IMR-90 (cell line): ENCODE measurements around the gene COL5A3. TPM values are rescaled to one million over a fixed set of nuclear protein-coding genes. Genes with fewer than 3 reads are reported as not detected.

ENCODE experiments used
- ATAC-seq: fragments of 200-7000 bp; cut with Tn5 transposase; 2 replicates; pipeline ENCODE4 v1.9.1; 2020; ENCODE audit warnings: low read depth, mild to moderate bottlenecking, moderate library complexity
- BruUV-seq: library from RNA; stranded (reverse); fragments of 400-500 nt; replicated peaks from 2 replicates; lab custom pipeline; 2021; lab: Mats Ljungman, UMichigan
- CTCF ChIA-PET: fragments of 300-600 bp; formaldehyde crosslinking; extraction: SDS; loops from one replicate; lab custom pipeline; 2021; ENCODE audit warnings: antibody characterized with exemption; lab: Yijun Ruan, JAX
- POLR2A ChIA-PET: fragments of 300-600 bp; sonication (Branson Sonifier 250); formaldehyde crosslinking; loops from one replicate; lab custom pipeline; 2022; ENCODE audit warnings: antibody characterized with exemption; ENCODE audit not compliant: unreplicated experiment; lab: Charles Lee
- DNase-seq: peaks from one replicate; pipeline ENCODE4 v3.0.0; 2013
- H2AFZ ChIP-seq: replicated peaks from 2 replicates; pipeline ENCODE3; 2013; ENCODE audit warnings: low read length, mild to moderate bottlenecking; ENCODE audit not compliant: poor library complexity
- H2AK5ac ChIP-seq: 2 replicates; pipeline ENCODE4 v1.6.1; 2013; ENCODE audit warnings: low read depth, low read length, inconsistent platforms
- H2AK9ac ChIP-seq: replicated peaks from 2 replicates; pipeline ENCODE3; 2013; ENCODE audit warnings: mild to moderate bottlenecking, low read depth, low read length, moderate library complexity; ENCODE audit not compliant: poor library complexity
- H2BK120ac ChIP-seq: 2 replicates; pipeline ENCODE4 v1.6.1; 2013; ENCODE audit warnings: low read depth, low read length, inconsistent platforms
- H2BK15ac ChIP-seq: 3 replicates; pipeline ENCODE4 v1.6.1; 2013; ENCODE audit warnings: low read depth, low read length, inconsistent platforms
- H2BK20ac ChIP-seq: 2 replicates; pipeline ENCODE4 v1.6.1; 2013; ENCODE audit warnings: low read depth, mild to moderate bottlenecking, inconsistent platforms, low read length, moderate library complexity
- H2BK5ac ChIP-seq: 2 replicates; pipeline ENCODE4 v1.6.1; 2013; ENCODE audit warnings: mild to moderate bottlenecking, low read depth, low read length, inconsistent platforms; ENCODE audit not compliant: poor library complexity, severe bottlenecking
- H3K14ac ChIP-seq: replicated peaks from 2 replicates; pipeline ENCODE4 v1.6.1; 2013; ENCODE audit warnings: low read depth, low read length, inconsistent platforms
- H3K18ac ChIP-seq: 2 replicates; pipeline ENCODE4 v1.6.1; 2013; ENCODE audit warnings: low read depth, low read length, control low read depth
- H3K23ac ChIP-seq: 2 replicates; pipeline ENCODE4 v1.6.1; 2013; ENCODE audit warnings: low read depth, low read length, inconsistent platforms
- H3K27ac ChIP-seq: 2 replicates; pipeline ENCODE4 v1.5.1; 2013; ENCODE audit warnings: mild to moderate bottlenecking, control low read depth, low read length; ENCODE audit not compliant: insufficient read depth
- H3K27me3 ChIP-seq: 2 replicates; pipeline ENCODE4 v1.6.1; 2013; ENCODE audit warnings: low read length; ENCODE audit not compliant: control insufficient read depth, insufficient read depth
- H3K36me3 ChIP-seq: 2 replicates; pipeline ENCODE4 v1.6.1; 2013; ENCODE audit warnings: low read length, mixed read lengths; ENCODE audit not compliant: control insufficient read depth, insufficient read depth
- H3K4ac ChIP-seq: 2 replicates; pipeline ENCODE4 v1.6.1; 2013; ENCODE audit warnings: low read depth, low read length, inconsistent platforms
- H3K4me1 ChIP-seq: 2 replicates; pipeline ENCODE4 v1.6.1; 2013; ENCODE audit warnings: low read length, mixed read lengths; ENCODE audit not compliant: control insufficient read depth, insufficient read depth
- H3K4me2 ChIP-seq: 2 replicates; pipeline ENCODE4 v1.6.1; 2013; ENCODE audit warnings: low read depth, mild to moderate bottlenecking, control low read depth, low read length, moderate library complexity
- H3K4me3 ChIP-seq: 2 replicates; pipeline ENCODE4 v1.5.1; 2013; ENCODE audit warnings: low read depth, mild to moderate bottlenecking, control low read depth, low read length, moderate library complexity; ENCODE audit not compliant: insufficient read depth
- H3K56ac ChIP-seq: 2 replicates; pipeline ENCODE4 v1.6.1; 2013; ENCODE audit warnings: low read length, inconsistent platforms; ENCODE audit not compliant: insufficient read depth; ENCODE audit errors: extremely low read depth
- H3K79me1 ChIP-seq, 2 experiments: 2 replicates each; pipeline ENCODE4 v1.6.1; 2013; ENCODE audit warnings: low read length in 2 of 2, inconsistent platforms in 1 of 2, low read depth in 1 of 2
- H3K9ac ChIP-seq: 2 replicates; pipeline ENCODE4 v1.6.1; 2013; ENCODE audit warnings: low read depth, low read length, control low read depth
- H3K9me1 ChIP-seq: 2 replicates; pipeline ENCODE4 v1.6.1; 2013; ENCODE audit warnings: low read length, inconsistent platforms; ENCODE audit not compliant: insufficient read depth
- H3K9me3 ChIP-seq: 2 replicates; pipeline ENCODE4 v1.6.1; 2013; ENCODE audit warnings: low read length; ENCODE audit not compliant: control insufficient read depth, insufficient read depth
- H4K20me1 ChIP-seq: 2 replicates; pipeline ENCODE4 v1.6.1; 2013; ENCODE audit warnings: low read length, inconsistent platforms; ENCODE audit not compliant: insufficient read depth
- H4K5ac ChIP-seq: 2 replicates; pipeline ENCODE4 v1.6.1; 2013; ENCODE audit warnings: mild to moderate bottlenecking, low read depth, low read length, control low read depth
- H4K8ac ChIP-seq, 2 experiments: 2 replicates each; pipeline ENCODE4 v1.6.1; 2013; ENCODE audit warnings: low read depth in 2 of 2, low read length in 2 of 2, control low read depth in 1 of 2, inconsistent platforms in 1 of 2
- H4K91ac ChIP-seq: 2 replicates; pipeline ENCODE4 v1.6.1; 2013; ENCODE audit warnings: low read depth, low read length, inconsistent platforms; ENCODE audit not compliant: insufficient read depth
- CEBPB ChIP-seq: IDR thresholded peaks from 2 replicates; pipeline ENCODE4 v1.6.1; 2012; ENCODE audit warnings: low read depth, low read length, improper control_type of control experiment
- CHD1 ChIP-seq: IDR thresholded peaks from 2 replicates; pipeline ENCODE4 v1.6.1; 2012; ENCODE audit warnings: low read depth, low read length, improper control_type of control experiment
- ELK1 ChIP-seq: fragments of 150-350 bp; IDR thresholded peaks from 2 replicates; pipeline ENCODE4 v1.6.1; 2016; ENCODE audit warnings: low read depth, mild to moderate bottlenecking, low read length, moderate library complexity, borderline replicate concordance
- FOS ChIP-seq: fragments of 150-350 bp; IDR thresholded peaks from 2 replicates; pipeline ENCODE4 v1.6.1; 2016; ENCODE audit warnings: low read depth, low read length
- MAFK ChIP-seq: IDR thresholded peaks from 2 replicates; pipeline ENCODE4 v1.6.1; 2012; ENCODE audit warnings: low read depth, low read length, improper control_type of control experiment
- MAZ ChIP-seq: IDR thresholded peaks from 2 replicates; pipeline ENCODE4 v1.6.1; 2012; ENCODE audit warnings: low read depth, mild to moderate bottlenecking, low read length, improper control_type of control experiment, moderate library complexity, borderline replicate concordance
- NFE2L2 ChIP-seq: fragments of 150-350 bp; IDR thresholded peaks from 2 replicates; pipeline ENCODE4 v1.6.1; 2016; ENCODE audit warnings: low read depth, mild to moderate bottlenecking, low read length
- RAD21 ChIP-seq: IDR thresholded peaks from 2 replicates; pipeline ENCODE4 v1.6.1; 2012; ENCODE audit warnings: low read length, improper control_type of control experiment
- RCOR1 ChIP-seq: IDR thresholded peaks from 2 replicates; pipeline ENCODE4 v1.6.1; 2012; ENCODE audit warnings: mild to moderate bottlenecking, low read length, improper control_type of control experiment; ENCODE audit not compliant: insufficient replicate concordance
- RFX5 ChIP-seq: IDR thresholded peaks from 2 replicates; pipeline ENCODE4 v1.8.0; 2012; ENCODE audit warnings: low read depth, mild to moderate bottlenecking, low read length, moderate library complexity
- SMC3 ChIP-seq: fragments of 150-350 bp; IDR thresholded peaks from 2 replicates; pipeline ENCODE4 v1.6.1; 2016; ENCODE audit warnings: low read depth, mild to moderate bottlenecking, antibody characterized with exemption, low read length, moderate library complexity
- WGBS, 2 experiments: methylation state at CpG; one replicate each; pipeline versions ENCODE4 v1.1.5 to v1.1.7; 2013; ENCODE audit warnings: missing lambda C conversion rate in 2 of 2; ENCODE audit not compliant: insufficient read length in 1 of 2; ENCODE audit errors: extremely low coverage in 2 of 2; 5-methylcytosine and 5-hydroxymethylcytosine counted together
- dilution Hi-C: fragments of 300-500 bp; cut with HindIII; formaldehyde crosslinking; loops from one replicate; pipeline ENCODE4 v1.14.3; 2018; ENCODE audit warnings: low sequenced_read_pairs; ENCODE audit not compliant: unreplicated experiment
- in situ Hi-C: fragments of 300-500 bp; cut with MboI; formaldehyde crosslinking; loops from 3 replicates; pipeline ENCODE4 v1.14.3; 2019; ENCODE audit warnings: low sequenced_read_pairs, inconsistent platforms, mixed read lengths
- intact Hi-C: fragments of 100-400 bp; cut with micrococcal nuclease; formaldehyde crosslinking; loops from 2 replicates; pipeline ENCODE4 v1.10.0; 2022
- polyA plus RNA-seq, 3 experiments: library from polyadenylated mRNA; depleted of rRNA; stranded (reverse); fragments of >200 nt; gene quantifications; 2 replicates each; pipeline ENCODE4 v1.2.3, GENCODE V29; 2012; ENCODE audit warnings: low replicate concordance in 1 of 3
- total RNA-seq: library from RNA; depleted of rRNA; stranded (reverse); fragments of >200 nt; gene quantifications from 2 replicates; pipeline ENCODE4 v1.2.3, GENCODE V29; 2012
- TF ChIP-seq, protein P1 (sequence below): fragments of 150-350 bp; IDR thresholded peaks from 2 replicates; pipeline ENCODE4 v1.6.1; 2017; ENCODE audit warnings: mild to moderate bottlenecking, antibody characterized with exemption, low read length, low read depth
- TF ChIP-seq, protein P2 (sequence below): conservative IDR thresholded peaks from 2 replicates; pipeline ENCODE4 v1.5.1; 2012; ENCODE audit warnings: mild to moderate bottlenecking, low read depth, low read length, improper control_type of control experiment

The COL5A3 gene
- total and polyA plus RNA-seq, 2 of the 4 experiments (the other 2 are of a cell fraction), result 0.54 to 1.5 TPM

- Histone ChIP-seq H3K36me3 (no peaks in the 10 kb centered on the region), H3K9me3 (no peaks in the 10 kb centered on the region; the same call in 1 of the 2 replicates), H3K27me3 (peaks cover 22% of the 10 kb centered on the region), H2AK5ac (peak within 1 kb of the TSS; percentile 41; the same call in 1 of the 2 replicates), H3K4me2 (peak within 1 kb of the TSS; percentile 81), H3K14ac (no peak within 1 kb of the TSS), H3K23ac (peak within 1 kb of the TSS; percentile 74), H2BK120ac (peak within 1 kb of the TSS; percentile 53; the same call in 1 of the 2 replicates), H3K4me3 (peak within 1 kb of the TSS; percentile 42), H3K9me1 (peaks cover 8% of the 10 kb centered on the region), H4K91ac (no peak within 1 kb of the TSS), H2AFZ (peak within 1 kb of the TSS; percentile 48), H3K56ac (no peak within 1 kb of the TSS), H3K18ac (no peak within 1 kb of the TSS; the same call in 1 of the 2 replicates), H2BK15ac (peak within 1 kb of the TSS; percentile 29; the same call in 2 of the 3 replicates), H2BK5ac (no peak within 1 kb of the TSS), H2BK20ac (0 out of 2 replicates have a peak within 1 kb of the TSS, but pooled peaks have one; percentile 29), H3K9ac (peak within 1 kb of the TSS; percentile 49; the same call in 1 of the 2 replicates), H3K79me1 (peaks cover 0 to 2% of the 10 kb centered on the region in 2 experiments; a peak in 1 of 4 replicates), H2AK9ac (peak within 1 kb of the TSS; percentile 15), H3K4me1 (peaks cover 6% of the 10 kb centered on the region; the same call in 1 of the 2 replicates), H4K20me1 (no peaks in the 10 kb centered on the region; the same call in 1 of the 2 replicates), H4K8ac (no peak within 1 kb of the TSS), H3K27ac (no peak within 1 kb of the TSS), H4K5ac (no peak within 1 kb of the TSS), H3K4ac (peak within 1 kb of the TSS; percentile 36)
- ChIA-PET POLR2A (interaction anchor here (0.5 kb wide), 1 partner anchor 91 kb away, joined by 3 read pairs; no protein-coding TSS in a partner anchor), CTCF (no interaction called here)
- intact Hi-C loops, result no loop called here
- no TSS peak for BruUV-seq
- in situ Hi-C loops, result loop anchor here (5.0 kb wide), 2 partner anchors 66 to 91 kb away; no protein-coding TSS in a partner anchor
- ATAC-seq (peak; percentile 35), DNase-seq (no peak)
- 0% methylated on average over 3 of the region's 62 CpGs; no CpG with 5 or more reads in 1 of the 2 experiments for WGBS, 2 experiments
- dilution Hi-C loops, result no loop called here
- TF ChIP-seq CHD1 (no peak), FOS (no peak), SMC3 (no peak), RCOR1 (no peak), RFX5 (no peak), NFE2L2 (no peak), ELK1 (no peak), MAZ (no peak), CEBPB (no peak), MAFK (no peak), RAD21 (no peak)
- TF ChIP-seq, protein P1, sequence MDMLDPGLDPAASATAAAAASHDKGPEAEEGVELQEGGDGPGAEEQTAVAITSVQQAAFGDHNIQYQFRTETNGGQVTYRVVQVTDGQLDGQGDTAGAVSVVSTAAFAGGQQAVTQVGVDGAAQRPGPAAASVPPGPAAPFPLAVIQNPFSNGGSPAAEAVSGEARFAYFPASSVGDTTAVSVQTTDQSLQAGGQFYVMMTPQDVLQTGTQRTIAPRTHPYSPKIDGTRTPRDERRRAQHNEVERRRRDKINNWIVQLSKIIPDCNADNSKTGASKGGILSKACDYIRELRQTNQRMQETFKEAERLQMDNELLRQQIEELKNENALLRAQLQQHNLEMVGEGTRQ, result no peak
- TF ChIP-seq, protein P2, sequence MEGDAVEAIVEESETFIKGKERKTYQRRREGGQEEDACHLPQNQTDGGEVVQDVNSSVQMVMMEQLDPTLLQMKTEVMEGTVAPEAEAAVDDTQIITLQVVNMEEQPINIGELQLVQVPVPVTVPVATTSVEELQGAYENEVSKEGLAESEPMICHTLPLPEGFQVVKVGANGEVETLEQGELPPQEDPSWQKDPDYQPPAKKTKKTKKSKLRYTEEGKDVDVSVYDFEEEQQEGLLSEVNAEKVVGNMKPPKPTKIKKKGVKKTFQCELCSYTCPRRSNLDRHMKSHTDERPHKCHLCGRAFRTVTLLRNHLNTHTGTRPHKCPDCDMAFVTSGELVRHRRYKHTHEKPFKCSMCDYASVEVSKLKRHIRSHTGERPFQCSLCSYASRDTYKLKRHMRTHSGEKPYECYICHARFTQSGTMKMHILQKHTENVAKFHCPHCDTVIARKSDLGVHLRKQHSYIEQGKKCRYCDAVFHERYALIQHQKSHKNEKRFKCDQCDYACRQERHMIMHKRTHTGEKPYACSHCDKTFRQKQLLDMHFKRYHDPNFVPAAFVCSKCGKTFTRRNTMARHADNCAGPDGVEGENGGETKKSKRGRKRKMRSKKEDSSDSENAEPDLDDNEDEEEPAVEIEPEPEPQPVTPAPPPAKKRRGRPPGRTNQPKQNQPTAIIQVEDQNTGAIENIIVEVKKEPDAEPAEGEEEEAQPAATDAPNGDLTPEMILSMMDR, result no peak
Measured at GRCh38 chr19:9936326-9937000, 73.8 kb downstream of the COL5A3 start, which contains the start of gene OLFM2. TSS of gene OLFM2 (minus strand) at chr19:9936515. CDS start at chr19:9936366, 149 bp downstream.
